HG03565 (cell line): Measurements from ENCODE around the gene RAB8B.
"Not testable (repeated sequence)": the region's sequence is repeated elsewhere in the genome, so short reads cannot be mapped to it uniquely, and the experiment has no call there.

Experiments used
- ATAC-seq: cut with Tn5 transposase; IDR thresholded peaks from one replicate; pipeline ENCODE4 v1.9.1; 2021; ENCODE audit warnings: mild to moderate bottlenecking, moderate library complexity; ENCODE audit not compliant: unreplicated experiment

RAB8B gene

DNA sequence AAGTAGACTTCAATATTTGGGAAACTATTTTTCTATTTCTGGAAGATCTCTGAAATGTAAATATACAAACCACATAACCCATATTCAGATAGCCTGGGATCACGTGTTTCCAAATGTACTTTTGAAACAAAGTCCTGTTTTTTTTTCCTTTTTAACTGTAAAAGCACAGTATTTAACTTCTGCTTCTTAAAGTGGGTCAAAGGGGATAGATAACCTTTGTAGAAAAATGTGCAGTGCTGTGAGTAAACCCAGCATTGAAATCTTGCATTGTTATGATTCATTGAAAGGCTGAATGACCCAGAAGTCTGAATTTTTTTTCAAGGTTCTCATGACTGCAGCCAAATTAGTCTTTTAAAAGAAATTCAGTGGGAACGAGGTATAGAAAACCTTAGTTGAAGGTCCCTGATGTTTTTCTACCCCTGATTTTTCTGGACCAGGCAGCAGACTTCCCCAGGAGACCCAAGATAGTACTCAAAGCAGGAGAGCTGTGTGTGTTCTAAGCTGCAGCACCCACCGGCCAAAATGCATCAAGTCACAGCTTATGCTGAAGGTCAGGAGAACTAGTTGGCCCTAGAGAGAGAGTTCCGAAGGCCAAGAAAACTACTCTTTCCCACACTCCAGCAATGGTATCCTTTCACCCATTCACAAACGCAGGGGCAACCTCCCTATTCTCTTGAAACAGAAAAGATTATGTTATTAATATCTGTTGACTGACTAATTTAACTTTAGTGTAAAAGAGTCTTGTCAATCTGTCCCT is 44.4 kb downstream of the RAB8B start:
- no peak for ATAC-seq

DNA sequence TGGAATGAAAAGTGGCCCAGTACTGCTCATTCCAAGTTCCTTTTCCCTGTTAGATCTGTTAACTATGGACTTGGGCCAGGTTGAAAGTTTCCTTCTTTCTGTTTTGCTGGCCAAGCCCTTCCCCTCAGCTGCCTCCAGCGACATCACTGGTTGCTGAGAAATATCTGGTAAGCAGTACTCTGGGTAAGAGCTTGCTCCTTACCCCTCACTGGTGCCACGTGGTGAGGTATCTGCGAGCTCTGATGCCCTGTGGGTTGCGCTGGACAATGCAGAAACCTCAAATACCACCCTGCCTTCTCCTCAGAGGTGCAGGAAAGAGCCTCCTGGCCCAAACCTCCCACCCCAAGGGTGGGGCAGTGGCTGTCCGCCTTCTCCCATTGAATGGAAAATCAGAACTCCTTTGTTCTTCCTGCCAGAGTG is 45.1 kb downstream of the RAB8B start:
- ATAC-seq, result no peak

DNA sequence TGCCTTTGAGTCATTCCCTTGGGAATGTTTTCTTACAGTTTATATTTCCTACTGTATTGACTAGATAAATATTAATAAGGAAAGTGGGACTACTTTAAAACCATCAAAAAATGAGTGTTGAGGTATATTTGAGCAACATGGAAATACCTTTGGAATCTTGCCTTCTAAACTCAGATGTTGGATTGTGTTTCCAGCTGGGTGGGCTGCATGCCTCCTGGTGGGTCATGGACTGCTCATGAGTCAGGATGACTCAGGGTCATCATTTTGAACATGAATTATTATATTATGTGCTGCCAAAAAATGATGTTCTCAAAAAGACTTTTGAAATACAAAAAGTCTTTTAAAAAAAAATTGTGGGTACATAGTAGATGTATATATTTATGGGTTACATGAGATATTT is 46.9 kb downstream of the RAB8B start:
- ATAC-seq, result no peak

DNA sequence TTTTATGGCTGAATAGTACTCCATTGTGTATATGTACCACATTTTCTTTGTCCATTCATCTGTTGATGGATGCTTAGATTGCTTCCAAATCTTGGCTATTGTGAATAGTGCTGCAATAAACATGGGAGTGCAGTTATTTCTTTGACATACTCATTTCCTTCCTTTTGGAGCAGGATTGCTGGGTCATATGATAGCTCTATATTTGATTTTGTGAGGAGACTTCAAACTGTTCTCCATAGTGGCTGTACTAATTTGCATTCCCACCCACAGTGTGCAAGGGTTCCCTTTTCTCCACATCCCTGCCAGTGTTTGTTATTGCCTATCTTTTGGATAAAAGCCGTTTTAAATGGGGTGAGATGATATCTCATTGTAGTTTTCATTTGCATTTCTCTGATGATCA is 47.7 kb downstream of the RAB8B start:
- ATAC-seq, result not testable (repeated sequence)

DNA sequence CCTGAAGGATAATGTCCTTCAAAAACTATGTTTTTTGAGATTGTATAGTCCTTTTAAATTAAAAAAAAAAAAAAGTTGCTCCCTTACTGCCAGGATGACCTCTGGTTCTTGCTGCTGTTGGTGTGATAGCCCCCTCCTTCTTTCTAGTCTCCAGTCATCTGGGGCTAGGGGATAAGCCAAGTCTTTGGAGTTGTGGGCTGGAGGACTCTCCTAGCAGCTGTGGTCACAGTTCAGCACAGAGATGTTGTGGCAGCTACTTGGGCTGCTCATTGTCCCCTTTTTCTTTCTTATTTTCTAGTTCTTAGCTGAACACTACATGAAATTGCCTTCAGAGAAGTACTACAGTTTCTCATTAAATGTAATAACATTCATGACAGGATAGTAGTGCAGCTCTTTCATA is 48.8 kb downstream of the RAB8B start:
- ATAC-seq, result no peak

DNA sequence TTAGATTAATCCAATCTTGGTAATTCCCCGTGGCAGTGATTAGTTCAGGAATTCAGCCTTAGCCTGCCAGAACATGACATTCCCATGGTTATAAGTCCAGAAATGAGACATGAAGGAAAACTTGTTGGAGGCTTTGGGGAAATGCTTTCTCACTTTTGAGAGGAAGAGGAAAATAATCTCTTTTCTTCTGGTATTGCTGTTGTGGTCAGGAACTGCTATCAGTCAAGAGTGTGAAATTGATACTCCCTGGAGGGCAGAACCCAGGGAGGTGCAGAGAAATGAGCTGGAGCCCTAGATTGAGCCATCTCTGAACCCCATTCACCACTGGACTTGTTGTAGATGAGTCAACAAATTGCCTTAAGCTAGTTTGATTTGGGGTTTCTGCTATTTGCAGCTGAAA is 49.4 kb downstream of the RAB8B start:
- ATAC-seq, result no peak

DNA sequence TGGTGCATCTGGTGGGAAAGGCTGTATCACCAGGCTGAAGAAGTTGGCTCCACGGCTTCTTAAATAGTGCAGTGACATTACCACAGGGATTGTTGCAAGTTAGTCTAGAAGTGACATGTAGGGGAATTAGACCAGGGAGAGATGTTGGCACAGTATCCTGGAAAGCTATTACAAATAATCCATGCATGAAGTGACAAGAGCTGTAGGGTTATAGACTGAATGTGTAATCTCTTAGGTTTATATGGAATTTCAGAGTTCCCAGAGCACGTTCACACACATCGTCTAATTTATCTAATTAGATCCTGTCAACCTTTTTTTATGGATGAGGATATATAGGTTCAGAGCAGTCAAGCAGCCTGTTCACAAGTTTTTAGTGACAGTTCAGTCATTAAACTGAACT is 50.7 kb downstream of the RAB8B start:
- no peak for ATAC-seq

DNA sequence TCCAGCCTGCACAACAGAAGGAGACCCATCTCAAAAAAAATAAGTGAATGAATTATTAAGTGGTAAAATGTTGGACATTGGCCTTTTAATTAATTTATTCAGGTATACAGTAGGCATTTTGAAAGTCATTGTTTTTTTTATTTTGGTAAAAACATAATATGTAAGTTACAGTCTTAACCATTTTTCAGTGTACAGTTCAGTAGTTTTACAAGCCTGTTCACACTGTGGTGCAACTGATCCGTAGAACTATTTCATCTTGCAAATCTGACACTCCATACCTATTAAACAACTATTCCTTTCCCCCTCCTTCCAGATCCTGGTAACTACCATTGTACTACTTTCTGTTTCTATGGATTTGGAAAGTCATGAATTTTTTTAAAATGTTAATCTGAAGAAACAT is 51.9 kb downstream of the RAB8B start:
- no peak for ATAC-seq

DNA sequence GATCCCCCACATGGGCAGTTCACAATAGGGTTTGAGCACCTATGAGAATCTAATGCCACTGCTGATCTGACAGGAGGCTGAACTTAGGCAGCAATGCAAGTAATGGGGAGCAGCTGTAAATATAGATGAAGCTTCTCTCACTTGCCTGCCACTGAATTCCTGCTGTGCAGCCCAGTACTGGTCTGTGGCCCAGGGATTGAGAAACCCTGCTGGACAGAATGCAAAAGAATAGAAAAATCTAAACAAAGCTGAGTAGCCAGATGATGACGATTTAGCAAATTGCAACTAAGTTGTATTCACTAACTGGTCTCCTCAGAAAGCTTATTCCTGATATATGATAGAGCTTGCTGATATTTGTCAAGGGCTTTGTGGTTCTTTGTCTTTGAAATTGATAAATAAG is 53.7 kb downstream of the RAB8B start:
- ATAC-seq, result no peak

DNA sequence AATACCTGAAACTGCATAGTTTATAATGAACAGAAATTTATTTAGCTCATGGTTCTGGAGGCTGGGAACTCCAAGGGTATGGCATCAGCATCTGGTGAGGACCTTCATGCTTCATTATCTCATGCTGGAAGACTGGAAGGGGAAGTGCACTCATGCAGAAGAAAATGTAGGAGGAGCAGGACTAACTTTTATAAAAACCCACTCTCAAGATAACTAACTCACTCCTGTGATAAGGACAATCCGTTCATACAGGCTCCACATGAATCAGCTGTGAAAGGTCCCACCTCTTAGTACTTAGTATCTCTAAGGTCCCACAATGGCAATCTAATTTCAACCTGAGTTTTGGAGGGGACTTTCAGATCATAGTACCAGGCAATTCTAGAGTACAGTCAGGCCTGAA is 54.4 kb downstream of the RAB8B start:
- ATAC-seq, result no peak

DNA sequence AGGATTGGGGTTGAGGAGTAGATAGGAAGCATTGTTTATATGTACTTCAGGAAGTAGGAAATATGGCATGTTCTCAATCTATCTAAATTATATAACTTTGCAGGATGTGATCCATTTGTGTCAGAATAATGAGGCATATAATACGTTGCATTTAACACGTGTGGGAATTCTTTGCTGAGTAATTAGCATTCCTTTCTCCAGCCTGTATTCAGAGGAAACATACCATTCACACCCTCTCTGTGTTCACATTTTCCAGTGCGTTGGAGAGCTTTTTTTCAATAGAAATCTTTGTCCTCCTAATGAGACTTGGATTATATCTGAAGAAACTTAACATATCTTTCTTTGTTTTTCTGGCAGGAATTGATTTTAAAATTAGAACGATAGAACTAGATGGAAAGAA is 55.0 kb downstream of the RAB8B start:
- ATAC-seq, result no peak

DNA sequence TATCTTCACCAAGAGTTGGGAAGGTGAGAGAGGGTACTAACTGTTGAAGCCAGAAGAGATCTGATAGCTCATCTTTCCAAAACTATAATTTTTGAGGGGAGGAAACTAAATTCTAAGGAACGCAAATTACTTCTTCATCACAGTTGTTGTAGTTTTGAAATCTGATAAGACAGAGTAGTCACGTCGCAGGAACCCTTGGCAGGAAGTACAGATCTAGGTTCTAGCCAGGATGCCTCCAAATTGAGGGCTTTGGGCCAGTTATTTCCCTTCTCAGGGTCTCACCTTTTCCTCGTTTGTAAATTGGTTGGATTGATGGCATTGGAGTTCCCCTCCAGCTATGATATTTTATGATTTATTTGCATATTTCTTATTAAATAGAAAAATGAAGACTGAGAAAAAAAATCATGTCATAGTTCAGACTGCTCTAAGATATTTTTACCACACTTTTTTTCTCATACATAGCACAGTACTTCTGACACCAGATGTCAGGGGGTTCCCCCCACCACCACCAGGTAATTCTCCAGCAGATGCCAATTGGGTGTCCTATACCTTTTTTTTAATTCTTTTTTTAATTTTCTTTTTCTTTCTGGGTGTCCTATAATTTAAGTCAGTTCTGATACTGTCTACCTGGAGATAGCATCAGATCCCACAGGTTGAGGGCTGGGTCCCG is 55.7 kb downstream of the RAB8B start:
- no peak for ATAC-seq

DNA sequence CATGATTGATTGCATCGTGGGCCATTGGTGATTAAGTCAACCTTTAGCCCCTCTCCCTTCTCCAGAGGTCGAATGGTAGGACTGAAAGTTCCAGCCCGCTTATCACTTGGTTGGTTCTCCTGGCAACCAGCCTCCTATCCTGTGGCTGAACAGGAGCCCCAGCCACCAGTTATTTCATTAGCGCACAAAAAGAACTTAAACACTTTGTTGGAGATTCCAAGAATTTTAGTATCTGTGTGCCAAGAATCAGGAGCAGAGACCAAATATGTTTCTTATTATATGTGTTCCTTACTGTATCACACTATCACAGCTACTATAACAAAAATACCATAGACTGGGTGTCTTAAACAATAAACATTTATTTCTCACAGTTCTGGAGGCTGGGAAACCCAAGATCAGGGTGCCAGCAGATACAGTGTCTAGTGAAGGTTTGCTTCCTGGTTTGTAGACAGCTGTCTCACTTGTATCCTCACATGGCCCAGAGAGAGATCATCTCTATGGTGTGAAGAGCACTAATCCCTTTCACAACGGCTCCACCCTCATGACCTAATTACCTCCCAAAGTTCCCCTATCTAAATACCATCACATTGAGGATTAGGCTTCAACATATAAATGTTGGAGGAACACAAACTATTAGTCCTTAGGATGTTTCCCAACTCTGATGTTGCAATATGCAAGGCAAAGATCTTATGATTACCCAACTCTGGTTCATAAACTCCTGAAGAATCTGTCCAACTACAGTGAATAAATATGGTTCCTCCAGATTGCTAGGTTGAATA is 57.5 kb downstream of the RAB8B start:
- ATAC-seq, result no peak

DNA sequence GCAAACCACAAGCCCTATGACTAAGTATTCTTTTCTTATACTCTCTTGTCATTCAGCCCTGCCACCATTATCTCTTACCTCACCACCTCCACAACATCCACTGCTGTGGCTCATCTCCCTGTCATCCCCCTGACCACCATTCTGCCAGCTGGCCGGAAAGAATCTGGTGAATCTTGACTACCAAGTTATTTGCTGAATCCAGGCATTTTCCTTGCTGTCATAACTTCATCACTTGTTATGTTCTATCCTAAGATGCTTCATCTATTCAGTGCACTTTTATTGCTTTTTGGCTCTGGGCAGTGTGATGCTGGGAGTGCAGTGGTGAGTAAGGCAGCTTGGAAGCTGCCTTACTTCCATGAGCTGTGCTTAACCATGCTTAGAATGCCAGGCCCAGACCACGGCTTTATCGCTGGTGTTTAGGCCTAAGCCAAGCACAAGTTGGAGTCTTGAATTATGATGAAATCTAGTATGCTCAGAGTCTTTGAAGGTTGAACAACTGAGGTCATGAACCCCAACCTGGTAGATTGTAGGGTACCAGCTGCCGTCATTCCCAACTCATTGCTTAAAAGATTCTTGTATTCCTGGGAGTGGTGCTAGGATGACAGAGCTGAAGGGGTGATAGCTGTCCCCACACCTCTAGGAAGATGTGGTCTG is 61.0 kb downstream of the RAB8B start:
- no peak for ATAC-seq

DNA sequence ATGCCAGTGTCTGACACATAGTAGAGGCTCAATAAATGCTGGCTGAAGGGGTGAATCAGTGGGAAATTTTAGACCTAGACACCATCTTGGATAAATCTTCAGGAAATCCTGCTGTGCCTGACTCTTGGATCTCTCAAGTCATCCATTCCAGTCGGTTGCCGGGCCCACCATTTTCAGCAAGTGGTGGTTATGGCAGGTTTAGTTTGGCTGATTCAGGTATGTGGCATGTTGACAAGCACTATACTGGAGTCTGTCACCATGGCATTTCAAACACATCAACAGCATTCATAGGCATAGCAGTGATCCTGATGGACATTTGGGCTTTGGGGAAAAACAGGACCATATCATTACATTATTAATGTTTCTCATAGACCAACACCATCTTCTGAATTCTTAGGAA is 62.3 kb downstream of the RAB8B start:
- ATAC-seq, result no peak

DNA sequence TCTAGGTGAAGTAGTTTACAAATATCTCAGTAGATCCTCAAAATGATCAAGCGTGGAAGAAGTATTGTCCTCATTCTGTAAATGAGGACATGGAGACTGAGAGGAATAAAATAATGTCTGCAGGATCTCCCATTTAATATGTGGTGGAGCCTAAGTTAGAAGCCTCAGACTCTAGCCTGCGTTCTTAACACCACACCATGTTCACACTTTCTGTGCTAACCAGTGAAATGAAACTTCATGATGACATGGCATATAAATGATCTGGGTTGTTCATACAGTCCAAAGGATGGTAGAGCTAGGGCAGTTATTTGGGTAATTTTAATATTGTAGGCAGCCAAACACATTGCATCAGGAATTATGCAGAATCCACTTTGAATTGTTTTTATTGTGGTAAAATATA is 62.9 kb downstream of the RAB8B start:
- no peak for ATAC-seq

DNA sequence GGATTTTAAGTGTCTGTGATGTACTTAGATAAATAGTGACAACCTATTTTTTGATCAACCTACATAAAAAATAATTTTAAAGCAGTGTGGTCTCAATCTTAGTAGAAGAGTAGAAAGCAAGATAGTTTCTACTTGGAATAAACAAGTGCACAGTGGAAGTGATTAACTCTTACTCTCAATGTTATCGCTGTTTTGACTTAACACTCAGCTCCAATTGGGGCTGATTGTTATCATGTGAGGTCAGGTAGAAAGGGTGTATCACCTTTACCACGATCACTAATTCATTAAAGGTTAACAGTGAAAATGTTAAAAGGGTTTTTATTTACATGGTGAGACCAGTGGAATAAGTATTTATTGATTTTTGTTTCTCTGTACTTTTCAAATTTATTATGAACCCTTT is 65.6 kb downstream of the RAB8B start:
- ATAC-seq, result no peak

DNA sequence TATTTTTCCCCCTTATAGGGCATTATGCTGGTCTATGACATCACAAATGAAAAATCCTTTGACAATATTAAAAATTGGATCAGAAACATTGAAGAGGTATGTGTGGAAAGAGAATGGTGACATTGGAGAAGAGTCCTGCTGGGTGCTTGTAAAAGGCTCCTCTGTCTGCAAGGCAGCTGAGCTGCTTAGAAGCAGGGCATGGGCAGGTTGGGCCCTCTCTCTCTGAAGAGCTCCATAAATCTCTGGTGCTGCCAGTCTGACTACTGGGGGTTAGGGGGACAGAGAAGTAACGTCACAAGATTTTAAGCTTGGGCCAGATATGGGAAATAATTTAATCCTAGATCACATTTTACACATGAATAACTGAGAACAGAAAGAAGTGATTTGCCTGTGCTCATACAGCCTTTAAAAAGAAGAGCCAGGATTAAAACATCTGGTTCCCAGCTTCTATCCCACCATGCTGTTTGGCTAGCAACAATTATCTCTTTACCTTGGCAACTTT is 66.1 kb downstream of the RAB8B start:
- no peak for ATAC-seq

DNA sequence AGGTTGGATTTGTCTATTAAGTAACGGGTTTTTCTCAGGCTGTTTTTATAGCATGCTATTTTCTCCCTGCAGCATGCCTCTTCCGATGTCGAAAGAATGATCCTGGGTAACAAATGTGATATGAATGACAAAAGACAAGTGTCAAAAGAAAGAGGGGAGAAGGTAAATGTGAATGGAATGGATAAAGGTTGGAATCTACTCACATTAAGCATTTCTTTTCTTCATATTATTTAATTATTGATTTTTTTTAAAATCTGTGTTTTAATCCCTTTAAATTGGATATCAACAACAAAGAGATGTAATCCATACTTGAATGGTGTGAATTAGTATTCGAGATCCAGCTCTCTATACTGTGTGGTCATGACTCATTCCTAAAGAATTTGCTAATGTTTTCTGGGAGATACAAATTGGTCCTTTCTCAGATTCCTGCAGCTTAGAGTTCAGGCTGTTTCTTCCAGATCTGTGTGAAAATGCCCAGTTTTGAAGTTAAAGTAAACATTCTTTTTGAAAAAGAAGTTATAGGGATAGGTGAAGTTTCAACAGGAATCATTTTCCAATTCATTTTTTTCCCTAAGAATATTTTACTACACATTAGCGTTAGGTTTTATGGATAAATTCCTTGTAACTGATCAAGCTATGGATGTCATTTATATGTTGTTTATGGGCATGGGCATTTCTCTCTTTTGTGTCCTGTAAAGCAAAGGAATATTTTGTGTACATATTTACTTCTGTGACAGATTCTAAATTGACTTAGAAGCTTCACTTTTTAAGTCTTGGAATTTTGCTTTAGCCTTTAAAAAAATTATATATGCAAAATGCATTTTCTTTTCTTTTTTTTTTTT is 67.2 kb downstream of the RAB8B start:
- no peak for ATAC-seq

DNA sequence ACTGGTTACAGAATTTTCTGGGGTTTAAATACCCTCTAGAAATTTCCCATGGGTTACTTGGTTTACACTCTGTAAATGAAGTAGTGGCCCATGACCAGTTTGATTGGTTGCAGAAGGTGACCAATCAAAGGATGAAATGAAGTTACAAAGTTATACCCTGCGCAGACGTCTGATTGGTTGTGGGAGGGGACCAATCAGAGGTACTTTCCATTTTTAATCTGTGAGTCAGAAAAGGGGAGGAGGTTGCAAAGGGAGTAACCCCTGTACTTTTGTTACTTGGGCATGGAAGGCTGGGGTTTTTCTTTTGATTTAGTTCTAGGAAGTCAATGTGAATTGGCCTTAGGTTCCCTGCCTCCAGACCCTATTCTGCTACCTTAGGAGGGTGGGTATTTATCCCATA is 69.3 kb downstream of the RAB8B start:
- no peak for ATAC-seq
